Measurements from ENCODE around the gene SIRPB1. TPM values are rescaled to one million over a fixed set of nuclear protein-coding genes. Genes with fewer than 3 reads are reported as not detected.

Gene SIRPB1
- total RNA-seq, 6 experiments from 2014 or later = 0.73 to 5.1 (median 3.9) TPM

GRCh38 chr20:1665345-1665744 lies 45.5 kb upstream of the SIRPB1 start:
- intact Hi-C loops (cut with DNase I) = no loop called here
- TF ChIP-seq, protein P1, sequence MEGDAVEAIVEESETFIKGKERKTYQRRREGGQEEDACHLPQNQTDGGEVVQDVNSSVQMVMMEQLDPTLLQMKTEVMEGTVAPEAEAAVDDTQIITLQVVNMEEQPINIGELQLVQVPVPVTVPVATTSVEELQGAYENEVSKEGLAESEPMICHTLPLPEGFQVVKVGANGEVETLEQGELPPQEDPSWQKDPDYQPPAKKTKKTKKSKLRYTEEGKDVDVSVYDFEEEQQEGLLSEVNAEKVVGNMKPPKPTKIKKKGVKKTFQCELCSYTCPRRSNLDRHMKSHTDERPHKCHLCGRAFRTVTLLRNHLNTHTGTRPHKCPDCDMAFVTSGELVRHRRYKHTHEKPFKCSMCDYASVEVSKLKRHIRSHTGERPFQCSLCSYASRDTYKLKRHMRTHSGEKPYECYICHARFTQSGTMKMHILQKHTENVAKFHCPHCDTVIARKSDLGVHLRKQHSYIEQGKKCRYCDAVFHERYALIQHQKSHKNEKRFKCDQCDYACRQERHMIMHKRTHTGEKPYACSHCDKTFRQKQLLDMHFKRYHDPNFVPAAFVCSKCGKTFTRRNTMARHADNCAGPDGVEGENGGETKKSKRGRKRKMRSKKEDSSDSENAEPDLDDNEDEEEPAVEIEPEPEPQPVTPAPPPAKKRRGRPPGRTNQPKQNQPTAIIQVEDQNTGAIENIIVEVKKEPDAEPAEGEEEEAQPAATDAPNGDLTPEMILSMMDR (IDR thresholded peaks at IDR 0.05) = no peak
- no peak for TF ChIP-seq POLR2A (IDR thresholded peaks at IDR 0.05)
- H3K27ac ChIP-seq = no peak overlapping the region
- WGBS (ENCODE audit: insufficient coverage, low coverage, low lambda C conversion rate, missing lambda C conversion rate) = 75% methylated on average over 2 of the region's 3 CpGs
- H3K27me3 ChIP-seq = no peaks in the 10 kb centered on the region
- DNase-seq = no peak
- peak in 1 of 4 donors; percentile 16 for ATAC-seq
- H3K36me3 ChIP-seq = no peaks in the 10 kb centered on the region
- H3K4me3 ChIP-seq = no peak overlapping the region
- H3K9me3 ChIP-seq = no peaks in the 10 kb centered on the region
- no peaks in the 10 kb centered on the region for H3K4me1 ChIP-seq

- ATAC-seq (peak in 3 of 4 donors; percentile 27 to 38 (median 36)), DNase-seq (no peak)
- intact Hi-C loops (cut with DNase I) = no loop called here
- H3K36me3 ChIP-seq = no peaks in the 10 kb centered on the region
- TF ChIP-seq, protein P1 (IDR thresholded peaks at IDR 0.05) = no peak
- no peak for TF ChIP-seq POLR2A (IDR thresholded peaks at IDR 0.05)
- no peaks in the 10 kb centered on the region for H3K9me3 ChIP-seq
- H3K27ac ChIP-seq = no peak overlapping the region
- WGBS (ENCODE audit: insufficient coverage, low coverage, low lambda C conversion rate, missing lambda C conversion rate) = 28% methylated on average over 5 of the region's 5 CpGs
- no peak overlapping the region for H3K4me3 ChIP-seq
- H3K27me3 ChIP-seq = no peaks in the 10 kb centered on the region
- no peaks in the 10 kb centered on the region for H3K4me1 ChIP-seq
Measured at GRCh38 chr20:1664911-1665310, 45.1 kb upstream of the SIRPB1 start.

- no peaks in the 10 kb centered on the region for H3K9me3 ChIP-seq
- TF ChIP-seq, protein P1 (IDR thresholded peaks at IDR 0.05) = no peak
- TF ChIP-seq POLR2A (IDR thresholded peaks at IDR 0.05) = no peak
- WGBS (ENCODE audit: insufficient coverage, low coverage, low lambda C conversion rate, missing lambda C conversion rate) = 3% methylated on average over 2 of the region's 2 CpGs
- ATAC-seq (no peak), DNase-seq (no peak)
- intact Hi-C loops (cut with DNase I) = no loop called here
- no peaks in the 10 kb centered on the region for H3K36me3 ChIP-seq
- H3K4me3 ChIP-seq = no peak overlapping the region
- no peaks in the 10 kb centered on the region for H3K4me1 ChIP-seq
- no peaks in the 10 kb centered on the region for H3K27me3 ChIP-seq
- no peak overlapping the region for H3K27ac ChIP-seq
Measured at GRCh38 chr20:1663917-1664316, 44.1 kb upstream of the SIRPB1 start.

GRCh38 chr20:1661542-1662299 lies 41.9 kb upstream of the SIRPB1 start:
- no peaks in the 10 kb centered on the region for H3K9me3 ChIP-seq
- intact Hi-C loops (cut with DNase I) = no loop called here
- no peaks in the 10 kb centered on the region for H3K4me1 ChIP-seq
- no peaks in the 10 kb centered on the region for H3K27me3 ChIP-seq
- peak in 1 of 4 donors; percentile 19 for ATAC-seq
- 14% methylated on average over 2 of the region's 2 CpGs for WGBS (ENCODE audit: insufficient coverage, low coverage, low lambda C conversion rate, missing lambda C conversion rate)
- TF ChIP-seq, protein P1 (IDR thresholded peaks at IDR 0.05) = no peak
- TF ChIP-seq POLR2A (IDR thresholded peaks at IDR 0.05) = no peak
- H3K36me3 ChIP-seq = no peaks in the 10 kb centered on the region
- no peak overlapping the region for H3K27ac ChIP-seq
- H3K4me3 ChIP-seq = no peak overlapping the region
- no peak for DNase-seq
